ENCODE results near the gene CD109.
"Not testable (repeated sequence)": the region's sequence is repeated elsewhere in the genome, so short reads cannot be mapped to it uniquely, and the experiment has no call there.

CD109 gene

GRCh38 chr6:73719046-73719445, 23.0 kb downstream of the CD109 start:
- no peaks in the 10 kb centered on the region for H3K4me1 ChIP-seq (ENCODE audit: low read depth, poor library complexity, severe bottlenecking)
- no peaks in the 10 kb centered on the region for H3K79me2 ChIP-seq (ENCODE audit: insufficient read depth, low read depth)
- H3K4me2 ChIP-seq, result no peak overlapping the region
- H3K4me3 ChIP-seq (IDR thresholded peaks at IDR 0.05; ENCODE audit: insufficient read depth, low read depth, low read length), result no peak overlapping the region
- H4K20me1 ChIP-seq (ENCODE audit: insufficient read depth), result no peaks in the 10 kb centered on the region
- TF ChIP-seq CTCF (conservative IDR thresholded peaks at IDR 0.05; ENCODE audit: low read depth, low read length), result no peak
- no peak overlapping the region for H3K27ac ChIP-seq
- no peaks in the 10 kb centered on the region for H3K36me3 ChIP-seq (ENCODE audit: insufficient read depth)
- H2AFZ ChIP-seq (ENCODE audit: low read depth), result no peak overlapping the region
- H3K27me3 ChIP-seq (ENCODE audit: insufficient read depth, low read depth), result no peaks in the 10 kb centered on the region
- no peak overlapping the region for H3K9ac ChIP-seq

- H3K9ac ChIP-seq, result no peak overlapping the region
- no peaks in the 10 kb centered on the region for H4K20me1 ChIP-seq (ENCODE audit: insufficient read depth)
- no peak overlapping the region for H3K27ac ChIP-seq
- no peak overlapping the region for H2AFZ ChIP-seq (ENCODE audit: low read depth)
- no peaks in the 10 kb centered on the region for H3K27me3 ChIP-seq (ENCODE audit: insufficient read depth, low read depth)
- H3K4me1 ChIP-seq (ENCODE audit: low read depth, poor library complexity, severe bottlenecking), result no peaks in the 10 kb centered on the region
- H3K4me3 ChIP-seq (IDR thresholded peaks at IDR 0.05; ENCODE audit: insufficient read depth, low read depth, low read length), result no peak overlapping the region
- no peaks in the 10 kb centered on the region for H3K36me3 ChIP-seq (ENCODE audit: insufficient read depth)
- TF ChIP-seq CTCF (conservative IDR thresholded peaks at IDR 0.05; ENCODE audit: low read depth, low read length), result no peak
- H3K79me2 ChIP-seq (ENCODE audit: insufficient read depth, low read depth), result no peaks in the 10 kb centered on the region
- no peak overlapping the region for H3K4me2 ChIP-seq
Measured at GRCh38 chr6:73722318-73723060, 26.5 kb downstream of the CD109 start.

GRCh38 chr6:73723480-73723879, 27.5 kb downstream of the CD109 start:
- not testable (repeated sequence) for H3K36me3 ChIP-seq (ENCODE audit: insufficient read depth); H3K4me3 ChIP-seq (IDR thresholded peaks at IDR 0.05; ENCODE audit: insufficient read depth, low read depth, low read length); H4K20me1 ChIP-seq (ENCODE audit: insufficient read depth); H3K4me2 ChIP-seq; H2AFZ ChIP-seq (ENCODE audit: low read depth); H3K27ac ChIP-seq; H3K4me1 ChIP-seq (ENCODE audit: low read depth, poor library complexity, severe bottlenecking); H3K79me2 ChIP-seq (ENCODE audit: insufficient read depth, low read depth); H3K9ac ChIP-seq; H3K27me3 ChIP-seq (ENCODE audit: insufficient read depth, low read depth)

- no peak overlapping the region for H3K27ac ChIP-seq
- no peak overlapping the region for H3K4me2 ChIP-seq
- TF ChIP-seq CTCF (conservative IDR thresholded peaks at IDR 0.05; ENCODE audit: low read depth, low read length), result no peak
- H3K36me3 ChIP-seq (ENCODE audit: insufficient read depth), result no peaks in the 10 kb centered on the region
- no peaks in the 10 kb centered on the region for H3K27me3 ChIP-seq (ENCODE audit: insufficient read depth, low read depth)
- no peaks in the 10 kb centered on the region for H3K79me2 ChIP-seq (ENCODE audit: insufficient read depth, low read depth)
- H3K9ac ChIP-seq, result no peak overlapping the region
- H3K4me1 ChIP-seq (ENCODE audit: low read depth, poor library complexity, severe bottlenecking), result no peaks in the 10 kb centered on the region
- H2AFZ ChIP-seq (ENCODE audit: low read depth), result no peak overlapping the region
- no peaks in the 10 kb centered on the region for H4K20me1 ChIP-seq (ENCODE audit: insufficient read depth)
- no peak overlapping the region for H3K4me3 ChIP-seq (IDR thresholded peaks at IDR 0.05; ENCODE audit: insufficient read depth, low read depth, low read length)
Measured at GRCh38 chr6:73724389-73724788, 28.4 kb downstream of the CD109 start.

GRCh38 chr6:73725192-73725591, 29.2 kb downstream of the CD109 start:
- H3K4me1 ChIP-seq (ENCODE audit: low read depth, poor library complexity, severe bottlenecking); H3K9ac ChIP-seq; H2AFZ ChIP-seq (ENCODE audit: low read depth); H3K4me2 ChIP-seq; H3K27me3 ChIP-seq (ENCODE audit: insufficient read depth, low read depth); H3K79me2 ChIP-seq (ENCODE audit: insufficient read depth, low read depth); H3K36me3 ChIP-seq (ENCODE audit: insufficient read depth); H4K20me1 ChIP-seq (ENCODE audit: insufficient read depth); H3K27ac ChIP-seq; H3K4me3 ChIP-seq (IDR thresholded peaks at IDR 0.05; ENCODE audit: insufficient read depth, low read depth, low read length): not testable (repeated sequence)
